OCI-LY1 (cell line): ENCODE data around the gene CEP135.

Experiments
- H2AFZ ChIP-seq: fragments of 200-600 bp; sonication (generic), shearing (Covaris generic); 2 replicates; pipeline ENCODE4 v1.6.0; 2014; ENCODE audit warnings: antibody characterized with exemption, mild to moderate bottlenecking, low read length
- H3F3A ChIP-seq: fragments of 200-600 bp; sonication (generic), shearing (Covaris generic); 2 replicates; pipeline ENCODE4 v1.6.0; 2014; ENCODE audit warnings: mild to moderate bottlenecking, antibody characterized with exemption, low read length, moderate library complexity; ENCODE audit not compliant: insufficient read depth
- H3K27ac ChIP-seq: fragments of 200-600 bp; sonication (generic); 2 replicates; pipeline ENCODE4 v1.5.1; 2014; ENCODE audit warnings: low read length, mixed run types, mild to moderate bottlenecking, low read depth; ENCODE audit not compliant: poor library complexity, severe bottlenecking
- H3K27me3 ChIP-seq: fragments of 200-600 bp; sonication (generic); 2 replicates; pipeline ENCODE4 v1.6.0; 2014; ENCODE audit warnings: antibody characterized with exemption, mild to moderate bottlenecking, low read length, moderate library complexity; ENCODE audit not compliant: insufficient read depth
- H3K36me3 ChIP-seq: fragments of 200-600 bp; sonication (generic); 2 replicates; pipeline ENCODE4 v1.6.1; 2014; ENCODE audit warnings: mild to moderate bottlenecking, antibody characterized with exemption, low read length, moderate library complexity, mixed read lengths; ENCODE audit not compliant: insufficient read depth
- H3K4me1 ChIP-seq: fragments of 200-600 bp; sonication (generic); 2 replicates; pipeline ENCODE4 v1.5.1; 2014; ENCODE audit warnings: mild to moderate bottlenecking, low read length, moderate library complexity; ENCODE audit not compliant: insufficient read depth, severe bottlenecking
- H3K4me2 ChIP-seq: fragments of 200-600 bp; sonication (generic), shearing (Covaris generic); 2 replicates; pipeline ENCODE4 v1.6.1; 2014; ENCODE audit warnings: low read length
- H3K4me3 ChIP-seq: fragments of 200-600 bp; sonication (generic); 2 replicates; pipeline ENCODE4 v1.5.1; 2014; ENCODE audit warnings: low read length, low read depth, mild to moderate bottlenecking, mixed read lengths; ENCODE audit not compliant: poor library complexity, severe bottlenecking
- H3K79me2 ChIP-seq: fragments of 200-600 bp; shearing (Covaris generic); 2 replicates; pipeline ENCODE4 v1.6.1; 2016; ENCODE audit warnings: mixed run types, low read length, mixed read lengths; ENCODE audit not compliant: insufficient read depth
- H3K9ac ChIP-seq: fragments of 200-600 bp; sonication (generic), shearing (Covaris generic); 2 replicates; pipeline ENCODE4 v1.6.1; 2014; ENCODE audit warnings: mild to moderate bottlenecking, low read length, mixed read lengths
- H3K9me2 ChIP-seq: fragments of 200-600 bp; sonication (generic), shearing (Covaris generic); 2 replicates; pipeline ENCODE4 v1.6.1; 2014; ENCODE audit warnings: low read depth, mild to moderate bottlenecking, low read length, mixed read lengths
- H3K9me3 ChIP-seq: fragments of 200-600 bp; shearing (Covaris generic); 2 replicates; pipeline ENCODE4 v1.6.1; 2014; ENCODE audit warnings: low read length, mixed read lengths
- H4K20me1 ChIP-seq: fragments of 200-600 bp; sonication (generic), shearing (Covaris generic); 2 replicates; pipeline ENCODE4 v1.6.0; 2016; ENCODE audit warnings: mild to moderate bottlenecking, low read length; ENCODE audit not compliant: insufficient read depth
- EZH2 ChIP-seq: fragments of 200-600 bp; sonication (generic), shearing (Covaris generic); IDR thresholded peaks from 2 replicates; pipeline ENCODE4 v1.8.0; 2017; ENCODE audit warnings: borderline replicate concordance, mixed run types, mild to moderate bottlenecking, antibody characterized with exemption, low read length, moderate library complexity, mixed read lengths
- TF ChIP-seq, protein P1 (sequence below): fragments of 200-600 bp; sonication (generic), shearing (Covaris generic); IDR thresholded peaks from 2 replicates; pipeline ENCODE4 v1.5.1; 2017; ENCODE audit warnings: mild to moderate bottlenecking, antibody characterized with exemption, low read length, moderate library complexity, mixed read lengths

Gene CEP135

DNA sequence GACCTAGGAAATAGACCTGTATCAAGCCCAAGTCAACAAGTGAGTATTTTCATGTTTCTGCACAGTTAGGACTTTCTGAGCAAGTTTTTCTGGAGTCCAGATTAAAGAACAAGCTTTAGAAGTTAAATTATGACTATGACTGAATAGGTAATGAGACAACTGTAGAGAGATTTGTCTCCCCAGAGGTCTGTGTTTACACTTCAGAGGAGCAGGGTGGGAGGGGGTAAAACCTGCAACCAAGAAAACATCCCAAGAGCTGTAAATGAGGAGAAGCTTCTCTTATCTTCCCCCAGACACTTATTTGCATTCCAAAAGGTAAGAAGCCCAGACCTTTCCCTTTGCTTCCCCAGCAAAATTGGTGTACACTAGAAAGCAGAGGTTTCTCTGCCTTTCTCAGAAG, 22.1 kb upstream of the CEP135 start:
- no peak overlapping the region for H3K9ac ChIP-seq
- H3K4me2 ChIP-seq: no peak overlapping the region
- H3K4me1 ChIP-seq: no peaks in the 10 kb centered on the region
- H3K79me2 ChIP-seq: no peaks in the 10 kb centered on the region
- no peaks in the 10 kb centered on the region for H3K9me2 ChIP-seq
- H3F3A ChIP-seq: no peaks in the 10 kb centered on the region
- no peaks in the 10 kb centered on the region for H3K27me3 ChIP-seq
- no peaks in the 10 kb centered on the region for H3K36me3 ChIP-seq
- no peak overlapping the region for H2AFZ ChIP-seq
- H3K9me3 ChIP-seq: no peaks in the 10 kb centered on the region
- H3K27ac ChIP-seq: no peak overlapping the region
- H4K20me1 ChIP-seq: no peaks in the 10 kb centered on the region
- no peak for TF ChIP-seq EZH2
- TF ChIP-seq, protein P1, sequence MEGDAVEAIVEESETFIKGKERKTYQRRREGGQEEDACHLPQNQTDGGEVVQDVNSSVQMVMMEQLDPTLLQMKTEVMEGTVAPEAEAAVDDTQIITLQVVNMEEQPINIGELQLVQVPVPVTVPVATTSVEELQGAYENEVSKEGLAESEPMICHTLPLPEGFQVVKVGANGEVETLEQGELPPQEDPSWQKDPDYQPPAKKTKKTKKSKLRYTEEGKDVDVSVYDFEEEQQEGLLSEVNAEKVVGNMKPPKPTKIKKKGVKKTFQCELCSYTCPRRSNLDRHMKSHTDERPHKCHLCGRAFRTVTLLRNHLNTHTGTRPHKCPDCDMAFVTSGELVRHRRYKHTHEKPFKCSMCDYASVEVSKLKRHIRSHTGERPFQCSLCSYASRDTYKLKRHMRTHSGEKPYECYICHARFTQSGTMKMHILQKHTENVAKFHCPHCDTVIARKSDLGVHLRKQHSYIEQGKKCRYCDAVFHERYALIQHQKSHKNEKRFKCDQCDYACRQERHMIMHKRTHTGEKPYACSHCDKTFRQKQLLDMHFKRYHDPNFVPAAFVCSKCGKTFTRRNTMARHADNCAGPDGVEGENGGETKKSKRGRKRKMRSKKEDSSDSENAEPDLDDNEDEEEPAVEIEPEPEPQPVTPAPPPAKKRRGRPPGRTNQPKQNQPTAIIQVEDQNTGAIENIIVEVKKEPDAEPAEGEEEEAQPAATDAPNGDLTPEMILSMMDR: no peak
- H3K4me3 ChIP-seq: no peak overlapping the region

- no peaks in the 10 kb centered on the region for H3K4me1 ChIP-seq
- no peaks in the 10 kb centered on the region for H3K36me3 ChIP-seq
Observed at GRCh38 chr4:55927803-55928437, 20.8 kb upstream of the CEP135 start.

GRCh38 chr4:55928846-55929245, 19.9 kb upstream of the CEP135 start:
- Histone ChIP-seq H3K36me3 (no peaks in the 10 kb centered on the region), H3K4me2 (no peak overlapping the region), H3K9me3 (no peaks in the 10 kb centered on the region), H3F3A (no peaks in the 10 kb centered on the region), H2AFZ (no peak overlapping the region), H3K9me2 (no peaks in the 10 kb centered on the region), H3K4me1 (no peaks in the 10 kb centered on the region), H3K9ac (no peak overlapping the region), H3K27me3 (no peaks in the 10 kb centered on the region), H3K27ac (no peak overlapping the region), H3K79me2 (no peaks in the 10 kb centered on the region), H3K4me3 (no peak overlapping the region), H4K20me1 (no peaks in the 10 kb centered on the region)
- no peak for TF ChIP-seq EZH2
- TF ChIP-seq, protein P1: no peak

More at GRCh38 chr4:55927803-55928437, 20.8 kb upstream of the CEP135 start:
- Histone ChIP-seq H3K4me2 (no peak overlapping the region), H3K4me3 (no peak overlapping the region), H2AFZ (no peak overlapping the region), H3K9me2 (no peaks in the 10 kb centered on the region), H3K79me2 (no peaks in the 10 kb centered on the region), H3K27me3 (no peaks in the 10 kb centered on the region), H3K9me3 (no peaks in the 10 kb centered on the region), H3K27ac (no peak overlapping the region), H3K9ac (no peak overlapping the region), H3F3A (no peaks in the 10 kb centered on the region), H4K20me1 (no peaks in the 10 kb centered on the region)
- no peak for TF ChIP-seq EZH2
- TF ChIP-seq, protein P1: no peak
